CD4-positive, alpha-beta T cell treated with Interleukin-1 beta for 1 hour (primary cell): ENCODE results near the gene KRT73.

Experiments
- DNase-seq, 2 donors: peaks; one replicate each; pipeline ENCODE4 v3.0.0-alpha.2; 2020 to 2022

The KRT73 gene

GRCh38 chr12:52616680-52617402 is 1.5 kb downstream of the KRT73 start:
- no peak for DNase-seq

- no peak for DNase-seq
Observed at GRCh38 chr12:52615912-52616311, 2.4 kb downstream of the KRT73 start.

GRCh38 chr12:52615208-52615868 is 3.0 kb downstream of the KRT73 start:
- DNase-seq: no peak

- no peak for DNase-seq
Observed at GRCh38 chr12:52614381-52615207, 3.8 kb downstream of the KRT73 start.

- DNase-seq: no peak
Observed at GRCh38 chr12:52613384-52614030, 4.9 kb downstream of the KRT73 start.

GRCh38 chr12:52612431-52613383 is 5.7 kb downstream of the KRT73 start:
- DNase-seq: no peak

- no peak for DNase-seq
Observed at GRCh38 chr12:52611080-52611468, 7.3 kb downstream of the KRT73 start.

GRCh38 chr12:52608826-52609630 is 9.3 kb downstream of the KRT73 start:
- no peak for DNase-seq

GRCh38 chr12:52608161-52608560 is 10.2 kb downstream of the KRT73 start:
- DNase-seq: no peak

GRCh38 chr12:52607314-52607713 is 11.0 kb downstream of the KRT73 start:
- DNase-seq: no peak

GRCh38 chr12:52606581-52607218 is 11.7 kb downstream of the KRT73 start:
- no peak for DNase-seq

GRCh38 chr12:52606096-52606495 is 12.3 kb downstream of the KRT73 start:
- no peak for DNase-seq

GRCh38 chr12:52605542-52605941 is 12.8 kb downstream of the KRT73 start:
- DNase-seq: no peak

GRCh38 chr12:52604859-52605258 is 13.5 kb downstream of the KRT73 start:
- no peak for DNase-seq

GRCh38 chr12:52603314-52603713 is 15.0 kb downstream of the KRT73 start:
- peak; percentile 17 to 36 for DNase-seq

GRCh38 chr12:52602552-52602951 is 15.8 kb downstream of the KRT73 start:
- no peak for DNase-seq

GRCh38 chr12:52601671-52602070 is 16.7 kb downstream of the KRT73 start:
- no peak for DNase-seq

GRCh38 chr12:52600941-52601481 is 17.3 kb downstream of the KRT73 start, which contains the start of gene KRT72:
TSS of gene KRT72 (minus strand) at chr12:52601463. CDS start at chr12:52601452, 11 bp downstream.
- no peak for DNase-seq

GRCh38 chr12:52600475-52600874 is 17.9 kb downstream of the KRT73 start:
- DNase-seq: no peak

- no peak for DNase-seq
Observed at GRCh38 chr12:52600071-52600470, 18.3 kb downstream of the KRT73 start.
